Endothelial cell of umbilical vein (primary cell): ENCODE data around the gene SH3PXD2A. TPM values are rescaled to one million over a fixed set of nuclear protein-coding genes. Genes with fewer than 3 reads are reported as not detected.

Experiments
- BruUV-seq: library from RNA; stranded (reverse); fragments of 400-500 nt; replicated peaks from 2 replicates; lab custom pipeline; 2021; lab: Mats Ljungman, UMichigan
- CTCF ChIA-PET: fragments of 300-600, 350-600 bp; sonication (Branson Sonifier 250); formaldehyde crosslinking; loops from one replicate; lab custom pipeline; 2021; ENCODE audit warnings: antibody characterized with exemption, inconsistent platforms; lab: Charles Lee
- POLR2A ChIA-PET: fragments of 300-600, 350-600 bp; sonication (Branson Sonifier 250); formaldehyde crosslinking; loops from one replicate; lab custom pipeline; 2021; ENCODE audit warnings: antibody characterized with exemption, inconsistent platforms; lab: Charles Lee
- DNase-seq: peaks from one replicate; pipeline ENCODE4 v3.0.0-alpha.2; 2011; ENCODE audit warnings: low read depth, low spot score
- FAIRE-seq: peaks from 2 replicates; lab custom pipeline; 2011; peaks lifted over from hg19 to GRCh38; lab: Jason Lieb, UNC
- H2AFZ ChIP-seq: 2 replicates; pipeline ENCODE4 v1.6.0; 2012; ENCODE audit warnings: low read depth, low read length, control low read depth, inconsistent platforms
- H3K27ac ChIP-seq: 2 replicates; pipeline ENCODE4 v1.5.1; 2011; ENCODE audit warnings: low read depth, mild to moderate bottlenecking, control low read depth, low read length, moderate library complexity; ENCODE audit not compliant: insufficient read depth
- H3K27me3 ChIP-seq, 2 experiments: 2 replicates each; pipeline versions ENCODE4 v1.6.0 to v1.6.1; 2011; ENCODE audit warnings: low read length in 2 of 2, mixed read lengths in 1 of 2; ENCODE audit not compliant: control insufficient read depth in 2 of 2, insufficient read depth in 2 of 2
- H3K36me3 ChIP-seq, 2 experiments: 2 replicates in 1 of 2; 3 replicates in 1 of 2; pipeline ENCODE4 v1.5.1; 2011; ENCODE audit warnings: low read length in 2 of 2, mild to moderate bottlenecking in 1 of 2, moderate library complexity in 1 of 2; ENCODE audit not compliant: control insufficient read depth in 2 of 2, insufficient read depth in 2 of 2; ENCODE audit errors: extremely low read depth in 1 of 2
- H3K4me1 ChIP-seq: 3 replicates; pipeline ENCODE4 v1.5.1; 2011; ENCODE audit warnings: mild to moderate bottlenecking, low read length; ENCODE audit not compliant: control insufficient read depth, insufficient read depth; ENCODE audit errors: extremely low read depth
- H3K4me2 ChIP-seq: 2 replicates; pipeline ENCODE4 v1.6.1; 2011; ENCODE audit warnings: low read length, control low read depth, mixed read lengths; ENCODE audit not compliant: insufficient read depth
- H3K4me3 ChIP-seq, 3 experiments: fragments of 200-600 bp in 1 of 3; sonication (generic), shearing (Covaris generic) in 1 of 3; replicated peaks in 1 of 3; 2 replicates each; pipeline ENCODE4 v1.5.1; 2011 to 2016; ENCODE audit warnings: control low read depth in 3 of 3, low read length in 3 of 3, mild to moderate bottlenecking in 2 of 3, inconsistent platforms in 1 of 3, low read depth in 1 of 3, moderate library complexity in 1 of 3; ENCODE audit not compliant: insufficient read depth in 1 of 3
- H3K79me2 ChIP-seq: 2 replicates; pipeline ENCODE4 v1.6.0; 2012; ENCODE audit warnings: low read length, inconsistent platforms; ENCODE audit not compliant: control insufficient read depth, insufficient read depth
- H3K9ac ChIP-seq: replicated peaks from 2 replicates; pipeline ENCODE3; 2011; ENCODE audit warnings: low read length, control low read depth; ENCODE audit not compliant: insufficient read depth; ENCODE audit errors: extremely low read depth
- H3K9me1 ChIP-seq: replicated peaks from 3 replicates; pipeline ENCODE4 v1.6.0; 2011; ENCODE audit warnings: mild to moderate bottlenecking, low read length; ENCODE audit not compliant: control insufficient read depth, insufficient read depth; ENCODE audit errors: extremely low read depth
- H3K9me3 ChIP-seq: replicated peaks from 2 replicates; pipeline ENCODE4 v1.5.1; 2012; ENCODE audit warnings: low read length, inconsistent platforms; ENCODE audit not compliant: control insufficient read depth, insufficient read depth
- H4K20me1 ChIP-seq: replicated peaks from 2 replicates; pipeline ENCODE3; 2011; ENCODE audit warnings: mild to moderate bottlenecking, low read length; ENCODE audit not compliant: control insufficient read depth, insufficient read depth; ENCODE audit errors: extremely low read depth
- CTCF ChIP-seq, 2 donors: IDR thresholded peaks; 1 replicate in 1 of 2; 2 replicates in 1 of 2; pipeline ENCODE4 v1.5.1; 2011; ENCODE audit warnings: low read length in 2 of 2, mild to moderate bottlenecking in 2 of 2, moderate library complexity in 2 of 2, control low read depth in 1 of 2, inconsistent platforms in 1 of 2, low read depth in 1 of 2; ENCODE audit not compliant: insufficient read depth in 1 of 2; ENCODE audit errors: extremely low read depth in 1 of 2
- EZH2 ChIP-seq: IDR thresholded peaks from 2 replicates; pipeline ENCODE4 v1.6.1; 2012; ENCODE audit warnings: borderline replicate concordance, low read depth, mild to moderate bottlenecking, moderate library complexity, low read length, inconsistent platforms; ENCODE audit not compliant: severe bottlenecking
- FOS ChIP-seq: IDR thresholded peaks from 2 replicates; pipeline ENCODE4 v1.6.1; 2011; ENCODE audit warnings: mild to moderate bottlenecking, low read length, moderate library complexity, borderline replicate concordance; ENCODE audit not compliant: insufficient read depth
- GATA2 ChIP-seq: IDR thresholded peaks from 2 replicates; pipeline ENCODE4 v1.7.0; 2011; ENCODE audit warnings: low read depth, mild to moderate bottlenecking, moderate library complexity, mixed read lengths, low read length; ENCODE audit not compliant: insufficient read length, insufficient read depth
- JUN ChIP-seq: IDR thresholded peaks from 2 replicates; pipeline ENCODE4 v1.6.1; 2011; ENCODE audit warnings: borderline replicate concordance, low read depth; ENCODE audit not compliant: insufficient read length, insufficient read depth
- MAX ChIP-seq: IDR thresholded peaks from 2 replicates; pipeline ENCODE4 v1.6.1; 2011; ENCODE audit not compliant: insufficient read depth, insufficient read length
- MYC ChIP-seq: IDR thresholded peaks from one replicate; pipeline ENCODE4 v1.6.1; 2011; ENCODE audit warnings: mild to moderate bottlenecking, low read depth, low read length
- POLR2A ChIP-seq: IDR thresholded peaks from 2 replicates; pipeline ENCODE4 v1.6.1; 2012; ENCODE audit warnings: low read depth, mild to moderate bottlenecking, control low read depth, low read length
- POLR2AphosphoS5 ChIP-seq: IDR thresholded peaks from 2 replicates; pipeline ENCODE4 v1.6.1; 2012; ENCODE audit warnings: low read depth, mild to moderate bottlenecking, control low read depth, low read length, moderate library complexity; ENCODE audit not compliant: insufficient read depth
- dilution Hi-C: fragments of 300-500 bp; cut with MboI; formaldehyde crosslinking; loops from one replicate; pipeline ENCODE4 v1.15.0; 2019; ENCODE audit warnings: low sequenced_read_pairs; ENCODE audit not compliant: extremely low pct_ligation_motif_present
- intact Hi-C: fragments of 100-400 bp; cut with micrococcal nuclease; formaldehyde crosslinking; loops from one replicate; pipeline ENCODE4 v1.10.0; 2022
- polyA plus RNA-seq, 4 experiments: library from polyadenylated mRNA; depleted of rRNA in 3 of 4; stranded (reverse) in 3 of 4; unstranded in 1 of 4; fragments of >200 nt; gene quantifications; 2 replicates each; pipeline versions ENCODE4 v1.2.1 to v1.2.3, GENCODE V29; 2011 to 2012; ENCODE audit warnings: missing spikeins in 1 of 4
- total RNA-seq: library from RNA; stranded (reverse); gene quantifications from 2 replicates; pipeline ENCODE4 v1.2.3, GENCODE V29; 2021

Gene SH3PXD2A
- total and polyA plus RNA-seq, 2 donors (not counting 3 experiments of a cell fraction or from before 2014, with no cell fraction given), result 1.4 to 5.1 TPM

- POLR2A ChIA-PET, result interaction anchor here (0.5 kb wide), 1 partner anchor 72 kb away, joined by 3 read pairs; no protein-coding TSS in a partner anchor
- H3K36me3 ChIP-seq, result no peaks in the 10 kb centered on the region
- no TSS peak for BruUV-seq
- H3K9me1 ChIP-seq, result no peaks in the 10 kb centered on the region
- intact Hi-C loops (no loop called here), dilution Hi-C loops (no loop called here)
- H3K27ac ChIP-seq, result no peak overlapping the region
- CTCF ChIA-PET, result interaction anchor here (1.4 to 1.5 kb wide), 2 partner anchors 16 to 69 kb away, joined by 3 to 5 read pairs; no protein-coding TSS in a partner anchor
- no peaks in the 10 kb centered on the region for H4K20me1 ChIP-seq
- no peak overlapping the region for H3K4me3 ChIP-seq
- no peaks in the 10 kb centered on the region for H3K79me2 ChIP-seq
- no peaks in the 10 kb centered on the region for H3K27me3 ChIP-seq
- FAIRE-seq, result no peak
- TF ChIP-seq JUN (no peak), CTCF (IDR thresholded peaks at IDR 0.05; ENCODE audit: extremely low read depth in 1 of 2, insufficient read depth in 1 of 2, low read depth in 1 of 2, low read length in 2 of 2) (no peak), GATA2 (no peak), POLR2A (no peak), POLR2AphosphoS5 (no peak), FOS (no peak), MYC (no peak), EZH2 (no peak), MAX (no peak)
- no peak overlapping the region for H3K9ac ChIP-seq
- no peak for DNase-seq
- H2AFZ ChIP-seq, result no peak overlapping the region
- H3K4me1 ChIP-seq, result no peaks in the 10 kb centered on the region
- no peaks in the 10 kb centered on the region for H3K9me3 ChIP-seq
- H3K4me2 ChIP-seq, result no peak overlapping the region
Measured at GRCh38 chr10:103661198-103661950, 194.0 kb downstream of the SH3PXD2A start.
